H1 (cell line): Measurements from ENCODE around the gene CA10. TPM values are rescaled to one million over a fixed set of nuclear protein-coding genes. Genes with fewer than 3 reads are reported as not detected.

Source experiments
- CTCF ChIA-PET: fragments of 300-600 bp; sonication (Branson Sonifier 250); formaldehyde crosslinking; loops from one replicate; lab custom pipeline; 2021; ENCODE audit not compliant: partially characterized antibody; lab: Charles Lee
- POLR2A ChIA-PET: fragments of 300-600 bp; sonication (Branson Sonifier 250); formaldehyde crosslinking; loops from one replicate; lab custom pipeline; 2021; ENCODE audit warnings: inconsistent platforms; ENCODE audit not compliant: partially characterized antibody; lab: Charles Lee
- DNase-seq, 2 experiments: peaks; one replicate each; pipeline versions ENCODE4 v3.0.0 to v3.0.0-alpha.2; 2010 to 2022; ENCODE audit warnings: low spot score in 2 of 2, low read depth in 1 of 2, mixed read lengths in 1 of 2
- FAIRE-seq: peaks from 2 replicates; lab custom pipeline; 2011; peaks lifted over from hg19 to GRCh38; lab: Jason Lieb, UNC
- H2AFZ ChIP-seq: 2 replicates; pipeline ENCODE4 v1.8.1; 2012; ENCODE audit warnings: low read length, inconsistent platforms
- H2AK5ac ChIP-seq: 2 replicates; pipeline ENCODE4 v1.6.1; 2013; ENCODE audit warnings: low read depth, low read length
- H2BK120ac ChIP-seq: replicated peaks from 2 replicates; pipeline ENCODE3; 2013; ENCODE audit warnings: low read depth, low read length, inconsistent platforms
- H2BK12ac ChIP-seq: 2 replicates; pipeline ENCODE4 v1.6.1; 2013; ENCODE audit warnings: low read depth, low read length
- H2BK15ac ChIP-seq: 2 replicates; pipeline ENCODE4 v1.6.1; 2013; ENCODE audit warnings: low read length
- H2BK20ac ChIP-seq: 2 replicates; pipeline ENCODE4 v1.6.1; 2013; ENCODE audit warnings: low read length
- H2BK5ac ChIP-seq: 2 replicates; pipeline ENCODE4 v1.6.1; 2013; ENCODE audit warnings: low read depth, low read length
- H3K14ac ChIP-seq: 2 replicates; pipeline ENCODE4 v1.6.1; 2013; ENCODE audit warnings: inconsistent platforms; ENCODE audit not compliant: insufficient read length
- H3K18ac ChIP-seq: 2 replicates; pipeline ENCODE4 v1.6.1; 2013; ENCODE audit warnings: low read length; ENCODE audit errors: extremely low read depth
- H3K23ac ChIP-seq: 2 replicates; pipeline ENCODE4 v1.6.1; 2013; ENCODE audit warnings: inconsistent platforms; ENCODE audit not compliant: insufficient read length
- H3K23me2 ChIP-seq: 2 replicates; pipeline ENCODE4 v1.6.1; 2013; ENCODE audit warnings: low read depth, low read length
- H3K27ac ChIP-seq: 2 replicates; pipeline ENCODE4 v1.6.1; 2011; ENCODE audit warnings: low read depth, low read length, inconsistent platforms
- H3K27me3 ChIP-seq, 4 experiments: replicated peaks in 1 of 4; 1 replicate in 1 of 4; 2 replicates in 3 of 4; pipeline versions ENCODE4 v1.6.1 to v1.8.1; 2011 to 2013; ENCODE audit warnings: low read length in 3 of 4, mild to moderate bottlenecking in 3 of 4, inconsistent platforms in 2 of 4, mixed read lengths in 2 of 4, moderate library complexity in 1 of 4; ENCODE audit not compliant: control insufficient read depth in 3 of 4, insufficient read depth in 3 of 4; ENCODE audit errors: extremely low read depth in 1 of 4
- H3K36me3 ChIP-seq, 4 experiments: 2 replicates each; pipeline versions ENCODE4 v1.6.1 to v1.8.1; 2011 to 2013; ENCODE audit warnings: mild to moderate bottlenecking in 4 of 4, low read length in 3 of 4, moderate library complexity in 2 of 4, control low read depth in 1 of 4, inconsistent platforms in 1 of 4; ENCODE audit not compliant: insufficient read depth in 4 of 4, control insufficient read depth in 2 of 4
- H3K4ac ChIP-seq: replicated peaks from 2 replicates; pipeline ENCODE3; 2013; ENCODE audit warnings: low read length, low read depth, mixed read lengths, inconsistent platforms; ENCODE audit not compliant: insufficient read length
- H3K4me1 ChIP-seq, 4 experiments: replicated peaks in 1 of 4; 1 replicate in 1 of 4; 2 replicates in 3 of 4; pipeline versions ENCODE4 v1.6.1 to v1.8.1; 2011 to 2013; ENCODE audit warnings: low read length in 3 of 4, inconsistent platforms in 2 of 4, mixed read lengths in 1 of 4; ENCODE audit not compliant: insufficient read depth in 4 of 4, control insufficient read depth in 3 of 4
- H3K4me2 ChIP-seq, 2 experiments: 2 replicates each; pipeline versions ENCODE4 v1.6.1 to v1.8.1; 2011 to 2013; ENCODE audit warnings: low read depth in 2 of 2, low read length in 2 of 2, control low read depth in 1 of 2, inconsistent platforms in 1 of 2, mild to moderate bottlenecking in 1 of 2; ENCODE audit not compliant: insufficient read depth in 1 of 2
- H3K4me3 ChIP-seq, 4 experiments: fragments of 200-600, 300-600 bp in 1 of 4; sonication (generic), shearing (Covaris generic), sonication (Bioruptor Twin) in 1 of 4; 2 replicates each; pipeline versions ENCODE4 v1.5.1 to v1.8.1; 2011 to 2016; ENCODE audit warnings: low read length in 4 of 4, low read depth in 3 of 4, control low read depth in 2 of 4, inconsistent platforms in 2 of 4, mild to moderate bottlenecking in 2 of 4, mixed read lengths in 1 of 4, moderate library complexity in 1 of 4; ENCODE audit not compliant: insufficient read depth in 2 of 4; ENCODE audit errors: extremely low read depth in 1 of 4
- H3K56ac ChIP-seq: replicated peaks from 2 replicates; pipeline ENCODE3; 2013; ENCODE audit warnings: low read depth, mild to moderate bottlenecking, mixed read lengths, low read length, inconsistent platforms; ENCODE audit not compliant: insufficient read length
- H3K79me1 ChIP-seq: 2 replicates; pipeline ENCODE4 v1.6.1; 2013; ENCODE audit warnings: low read depth, low read length, control low read depth
- H3K79me2 ChIP-seq, 2 experiments: 2 replicates each; pipeline versions ENCODE4 v1.6.1 to v1.8.1; 2012 to 2013; ENCODE audit warnings: low read length in 2 of 2, mild to moderate bottlenecking in 2 of 2, inconsistent platforms in 1 of 2; ENCODE audit not compliant: insufficient read depth in 2 of 2, control insufficient read depth in 1 of 2
- H3K9ac ChIP-seq, 4 experiments: replicated peaks in 1 of 4; 1 replicate in 1 of 4; 2 replicates in 3 of 4; pipeline versions ENCODE4 v1.6.1 to v1.8.1; 2011 to 2013; ENCODE audit warnings: low read depth in 3 of 4, low read length in 3 of 4, control low read depth in 2 of 4, mild to moderate bottlenecking in 2 of 4, moderate library complexity in 2 of 4, inconsistent platforms in 1 of 4; ENCODE audit errors: extremely low read depth in 1 of 4
- H3K9me3 ChIP-seq, 2 experiments: 2 replicates each; pipeline versions ENCODE4 v1.6.1 to v1.8.1; 2012 to 2013; ENCODE audit warnings: mild to moderate bottlenecking in 2 of 2, moderate library complexity in 2 of 2, control low read depth in 1 of 2, inconsistent platforms in 1 of 2, low read depth in 1 of 2, low read length in 1 of 2, mixed read lengths in 1 of 2; ENCODE audit not compliant: insufficient read depth in 2 of 2
- H4K20me1 ChIP-seq, 2 experiments: replicated peaks in 1 of 2; 2 replicates each; pipeline versions ENCODE3 to v1.8.1; 2011 to 2013; ENCODE audit warnings: inconsistent platforms in 2 of 2, low read length in 2 of 2, mild to moderate bottlenecking in 1 of 2; ENCODE audit not compliant: insufficient read depth in 2 of 2, control insufficient read depth in 1 of 2
- H4K5ac ChIP-seq: 2 replicates; pipeline ENCODE4 v1.6.1; 2013; ENCODE audit warnings: low read length, low read depth, mixed read lengths, inconsistent platforms; ENCODE audit not compliant: insufficient read length
- H4K8ac ChIP-seq: 2 replicates; pipeline ENCODE4 v1.8.0; 2013; ENCODE audit warnings: mild to moderate bottlenecking, moderate library complexity, low read length, inconsistent platforms; ENCODE audit not compliant: insufficient read depth; ENCODE audit errors: extremely low read depth
- H4K91ac ChIP-seq: replicated peaks from 2 replicates; pipeline ENCODE3; 2013; ENCODE audit warnings: low read length, mixed read lengths, inconsistent platforms; ENCODE audit not compliant: insufficient read length
- ATF2 ChIP-seq: IDR thresholded peaks from 2 replicates; pipeline ENCODE4 v1.6.1; 2012; ENCODE audit warnings: low read length, inconsistent platforms
- CHD2 ChIP-seq: IDR thresholded peaks from 2 replicates; pipeline ENCODE4 v1.6.1; 2012; ENCODE audit warnings: low read length, improper control_type of control experiment
- HDAC6 ChIP-seq: IDR thresholded peaks from one replicate; pipeline ENCODE4 v1.7.1; 2012; ENCODE audit warnings: low read depth, mild to moderate bottlenecking, inconsistent platforms, low read length, moderate library complexity
- JUN ChIP-seq: IDR thresholded peaks from 2 replicates; pipeline ENCODE4 v1.6.1; 2011; ENCODE audit warnings: low read depth, mild to moderate bottlenecking, improper control_type of control experiment, low read length
- NRF1 ChIP-seq: IDR thresholded peaks from 2 replicates; pipeline ENCODE4 v1.6.1; 2011; ENCODE audit warnings: mild to moderate bottlenecking, low read depth, low read length, improper control_type of control experiment
- RBBP5 ChIP-seq: IDR thresholded peaks from 2 replicates; pipeline ENCODE4 v1.7.1; 2012; ENCODE audit warnings: low read depth, mild to moderate bottlenecking, inconsistent platforms, low read length, moderate library complexity, borderline replicate concordance
- SAP30 ChIP-seq: fragments of 300-600 bp; sonication (generic); IDR thresholded peaks from 2 replicates; pipeline ENCODE4 v1.7.1; 2012; ENCODE audit warnings: low read length, moderate library complexity, mild to moderate bottlenecking, inconsistent platforms; ENCODE audit not compliant: insufficient read depth, insufficient replicate concordance
- SP4 ChIP-seq: IDR thresholded peaks from 2 replicates; pipeline ENCODE4 v1.6.1; 2012; ENCODE audit warnings: low read length, inconsistent platforms
- polyA plus RNA-seq, 7 experiments: library from polyadenylated mRNA; depleted of rRNA in 3 of 7; stranded (reverse) in 5 of 7; unstranded in 2 of 7; fragments of >200 nt in 5 of 7; fragments of 200-250 nt in 2 of 7; gene quantifications; 1 replicate in 5 of 7; 2 replicates in 1 of 7; 4 replicates in 1 of 7; pipeline versions ENCODE4 v1.2.1 to v1.2.3, GENCODE V29; 2011 to 2013; ENCODE audit warnings: missing spikeins in 2 of 7, mixed read lengths in 2 of 7
- total RNA-seq: library from RNA; stranded (reverse); fragmentation: NEBNext Ultra II Directional; extraction: Animal tissue kit (Norgen Biotek cat#: 25700); gene quantifications from 2 replicates; pipeline ENCODE4 v1.2.1, GENCODE V29; 2021

Gene CA10
- total and polyA plus RNA-seq, 2 of the 8 experiments (the other 6 are each of a cell fraction or from before 2014, with no cell fraction given), result 0.60 to 0.63 TPM

GRCh38 chr17:51673070-51673469 lies 485.4 kb downstream of the CA10 start:
- no peak overlapping the region for H3K4me2 ChIP-seq
- POLR2A ChIA-PET, result no interaction called here
- H3K4me1 ChIP-seq, result no peaks in the 10 kb centered on the region
- FAIRE-seq (no peak), DNase-seq (no peak)
- no peak overlapping the region for H2AFZ ChIP-seq
- no peak overlapping the region for H2BK12ac ChIP-seq
- no peak overlapping the region for H4K5ac ChIP-seq
- H4K8ac ChIP-seq, result no peak overlapping the region
- no peak overlapping the region for H3K14ac ChIP-seq
- H3K23ac ChIP-seq, result no peak overlapping the region
- H2AK5ac ChIP-seq, result no peak overlapping the region
- H3K9ac ChIP-seq, result no peak overlapping the region
- H2BK120ac ChIP-seq, result no peak overlapping the region
- no peaks in the 10 kb centered on the region for H4K20me1 ChIP-seq
- H3K56ac ChIP-seq, result no peak overlapping the region
- TF ChIP-seq ATF2 (no peak), RBBP5 (no peak), NRF1 (no peak), SAP30 (no peak), JUN (no peak), SP4 (no peak), CHD2 (no peak), HDAC6 (no peak)
- TF ChIP-seq, all 59 proteins: peak for 0
- Histone ChIP-seq H2BK20ac (no peak overlapping the region), H2BK15ac (no peak overlapping the region), H3K79me2 (no peaks in the 10 kb centered on the region), H3K27ac (no peak overlapping the region), H3K27me3 (no peaks in the 10 kb centered on the region), H4K91ac (no peak overlapping the region), H3K18ac (no peak overlapping the region), H3K23me2 (no peaks in the 10 kb centered on the region), H3K4me3 (no peak overlapping the region), H3K36me3 (no peaks in the 10 kb centered on the region), H3K4ac (no peak overlapping the region), H2BK5ac (no peak overlapping the region), H3K79me1 (no peaks in the 10 kb centered on the region), H3K9me3 (peaks cover 4 to 18% of the 10 kb centered on the region in 2 experiments; a peak in 2 of 4 replicates)
- CTCF ChIA-PET, result interaction anchor here (0.8 to 1.3 kb wide), 5 partner anchors 13 to 38 kb away, joined by 3 to 7 read pairs (median 3); no protein-coding TSS in a partner anchor
